ENCODE measurements around the gene METTL15. TPM values are rescaled to one million over a fixed set of nuclear protein-coding genes. Genes with fewer than 3 reads are reported as not detected.

METTL15 gene
- total and polyA plus RNA-seq, 3 donors from 2014 or later = 8.2 to 25.7 (median 14.8) TPM

- H3K4me3 ChIP-seq = no peak overlapping the region
- TF ChIP-seq CTCF (IDR thresholded peaks at IDR 0.05) (no peak), POLR2A (IDR thresholded peaks at IDR 0.05) (no peak)
- no peaks in the 10 kb centered on the region for H3K36me3 ChIP-seq (ENCODE audit: low read depth, missing control alignments)
- H3K27ac ChIP-seq = no peak overlapping the region
- H3K4me1 ChIP-seq = no peaks in the 10 kb centered on the region
- no peaks in the 10 kb centered on the region for H3K27me3 ChIP-seq
- DNase-seq = no peak
- no peaks in the 10 kb centered on the region for H3K9me3 ChIP-seq
- intact Hi-C loops (cut with DNase I; ENCODE audit: low total_unique reads) = no loop called here
- 81 to 88% methylated on average over 2 of the region's 2 CpGs for WGBS, 2 donors
Observed at GRCh38 chr11:28168718-28169117, 60.5 kb downstream of the METTL15 start.

- H3K27ac ChIP-seq = no peak overlapping the region
- 94 to 95% methylated on average over 1 of the region's 1 CpG for WGBS, 2 donors
- H3K4me3 ChIP-seq = no peak overlapping the region
- no peaks in the 10 kb centered on the region for H3K27me3 ChIP-seq
- no peaks in the 10 kb centered on the region for H3K9me3 ChIP-seq
- DNase-seq = no peak
- intact Hi-C loops (cut with DNase I; ENCODE audit: low total_unique reads) = no loop called here
- no peaks in the 10 kb centered on the region for H3K36me3 ChIP-seq (ENCODE audit: low read depth, missing control alignments)
- TF ChIP-seq POLR2A (IDR thresholded peaks at IDR 0.05) = no peak
- no peak for TF ChIP-seq CTCF (IDR thresholded peaks at IDR 0.05)
- H3K4me1 ChIP-seq = no peaks in the 10 kb centered on the region
Observed at GRCh38 chr11:28169816-28170215, 61.6 kb downstream of the METTL15 start.

DNA sequence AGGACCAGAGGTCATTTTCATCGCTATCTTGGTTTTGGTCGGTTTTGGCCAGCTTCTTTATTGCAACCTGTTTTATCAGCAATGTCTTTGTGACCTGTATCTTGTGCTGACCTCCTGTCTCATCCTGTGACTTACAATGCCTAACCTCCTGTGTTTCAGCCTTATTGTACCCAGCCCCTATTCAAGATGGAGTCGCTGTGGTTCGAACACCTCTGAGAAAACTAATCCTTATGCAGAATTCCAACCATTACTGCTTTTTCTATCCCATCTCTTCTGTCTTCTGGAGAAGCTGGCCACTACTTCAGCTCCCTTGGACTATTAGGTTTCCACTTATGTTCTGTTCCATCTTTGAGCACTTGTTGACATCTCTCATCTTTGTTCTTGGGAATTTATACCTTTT lies 62.6 kb downstream of the METTL15 start:
- H3K9me3 ChIP-seq = no peaks in the 10 kb centered on the region
- no peaks in the 10 kb centered on the region for H3K36me3 ChIP-seq (ENCODE audit: low read depth, missing control alignments)
- TF ChIP-seq CTCF (IDR thresholded peaks at IDR 0.05) (no peak), POLR2A (IDR thresholded peaks at IDR 0.05) (no peak)
- H3K4me3 ChIP-seq = no peak overlapping the region
- H3K4me1 ChIP-seq = no peaks in the 10 kb centered on the region
- intact Hi-C loops (cut with DNase I; ENCODE audit: low total_unique reads) = no loop called here
- DNase-seq = no peak
- no peaks in the 10 kb centered on the region for H3K27me3 ChIP-seq
- no peak overlapping the region for H3K27ac ChIP-seq
- 93 to 95% methylated on average over 4 of the region's 4 CpGs for WGBS, 2 donors

- Histone ChIP-seq H3K36me3 (ENCODE audit: low read depth, missing control alignments) (no peaks in the 10 kb centered on the region), H3K4me1 (no peaks in the 10 kb centered on the region), H3K27ac (no peak overlapping the region), H3K9me3 (no peaks in the 10 kb centered on the region), H3K4me3 (no peak overlapping the region), H3K27me3 (no peaks in the 10 kb centered on the region)
- DNase-seq = no peak
- intact Hi-C loops (cut with DNase I; ENCODE audit: low total_unique reads) = no loop called here
- TF ChIP-seq POLR2A (IDR thresholded peaks at IDR 0.05) = no peak
- no peak for TF ChIP-seq CTCF (IDR thresholded peaks at IDR 0.05)
- WGBS, 2 donors = 93 to 96% methylated on average over 1 of the region's 1 CpG
Observed at GRCh38 chr11:28176351-28176750, 68.2 kb downstream of the METTL15 start.

DNA sequence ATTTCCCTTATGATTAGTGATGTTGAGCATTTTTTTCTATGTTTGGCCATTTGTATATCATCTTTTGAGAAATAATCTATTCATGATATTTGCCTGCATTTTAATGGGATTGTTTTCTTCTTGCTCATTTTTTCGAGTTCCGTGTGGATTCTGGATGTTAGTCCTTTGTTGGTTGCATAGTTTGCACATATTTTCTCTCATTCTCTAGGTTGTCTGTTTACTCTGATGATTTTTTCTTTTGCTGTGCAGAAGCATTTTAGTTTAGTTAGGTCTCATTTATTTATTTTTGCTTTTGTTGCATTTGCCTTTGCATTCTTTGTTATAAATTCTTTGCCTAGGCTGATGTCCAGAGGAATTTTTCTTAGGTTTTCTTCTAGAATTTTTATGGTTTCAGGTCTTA lies 87.3 kb downstream of the METTL15 start:
- intact Hi-C loops (cut with DNase I; ENCODE audit: low total_unique reads) = no loop called here
- Histone ChIP-seq H3K4me3 (no peak overlapping the region), H3K4me1 (no peaks in the 10 kb centered on the region), H3K36me3 (ENCODE audit: low read depth, missing control alignments) (no peaks in the 10 kb centered on the region), H3K27ac (no peak overlapping the region), H3K27me3 (no peaks in the 10 kb centered on the region), H3K9me3 (no peaks in the 10 kb centered on the region)
- DNase-seq = no peak
- TF ChIP-seq CTCF (IDR thresholded peaks at IDR 0.05) = no peak
- TF ChIP-seq POLR2A (IDR thresholded peaks at IDR 0.05) = no peak
- 92 to 100% methylated on average over 2 of the region's 2 CpGs for WGBS, 2 donors
